ENCODE measurements around the gene ALPI.
"Not testable (repeated sequence)": the region's sequence is repeated elsewhere in the genome, so short reads cannot be mapped to it uniquely, and the experiment has no call there.

The ALPI gene

GRCh38 chr2:232455426-232456255, at the start of gene ALPI:
Gene ALPI (plus strand): TSS chr2:232456153. CDS start chr2:232456200, 47 bp downstream.
- DNase-seq (ENCODE audit: low spot score): no peak

GRCh38 chr2:232406556-232407310, 49.2 kb upstream of the ALPI start, which contains the start of gene ALPG:
Gene ALPG (plus strand): TSS chr2:232406844. CDS start chr2:232406895, 51 bp downstream.
- no peak for DNase-seq (ENCODE audit: low spot score)

- DNase-seq (ENCODE audit: low spot score): not testable (repeated sequence)
These were observed 48.4 kb upstream of the ALPI start for GRCh38 chr2:232407428-232408150.

GRCh38 chr2:232408269-232408668, 47.7 kb upstream of the ALPI start:
- DNase-seq (ENCODE audit: low spot score): not testable (repeated sequence)

- not testable (repeated sequence) for DNase-seq (ENCODE audit: low spot score)
These were observed 46.3 kb upstream of the ALPI start for GRCh38 chr2:232409617-232410016.

- no peak for DNase-seq (ENCODE audit: low spot score)
These were observed 45.6 kb upstream of the ALPI start for GRCh38 chr2:232410238-232410900.

- no peak for DNase-seq (ENCODE audit: low spot score)
These were observed 43.9 kb upstream of the ALPI start for GRCh38 chr2:232411901-232412629.

GRCh38 chr2:232412986-232413385, 43.0 kb upstream of the ALPI start:
- DNase-seq (ENCODE audit: low spot score): no peak

GRCh38 chr2:232415138-232415690, 40.7 kb upstream of the ALPI start:
- DNase-seq (ENCODE audit: low spot score): no peak

GRCh38 chr2:232415736-232416520, 40.0 kb upstream of the ALPI start:
- no peak for DNase-seq (ENCODE audit: low spot score)

- DNase-seq (ENCODE audit: low spot score): no peak
These were observed 39.2 kb upstream of the ALPI start for GRCh38 chr2:232416521-232417470.

- no peak for DNase-seq (ENCODE audit: low spot score)
These were observed 38.5 kb upstream of the ALPI start for GRCh38 chr2:232417489-232417888.

- no peak for DNase-seq (ENCODE audit: low spot score)
These were observed 37.9 kb upstream of the ALPI start for GRCh38 chr2:232418056-232418455.

- DNase-seq (ENCODE audit: low spot score): no peak
These were observed 37.3 kb upstream of the ALPI start for GRCh38 chr2:232418466-232419244.

GRCh38 chr2:232419245-232420072, 36.5 kb upstream of the ALPI start:
- no peak for DNase-seq (ENCODE audit: low spot score)

GRCh38 chr2:232420073-232420454, 35.9 kb upstream of the ALPI start:
- no peak for DNase-seq (ENCODE audit: low spot score)

Data from germinal center (tissue), 1 donor.